Stomach (tissue), 4 donors: Measurements from ENCODE around the gene VANGL1.

Source experiments
- CTCF ChIP-seq, 7 experiments: fragments of 450-650 bp in 4 of 7; fragments of 200-600 bp in 3 of 7; sonication (generic) in 3 of 7; IDR thresholded peaks; one replicate each; pipeline ENCODE4 v1.5.1; 2016 to 2019; ENCODE audit warnings: antibody characterized with exemption in 7 of 7, control low read depth in 2 of 7, mild to moderate bottlenecking in 1 of 7
- EP300 ChIP-seq: sonication (generic); formaldehyde crosslinking; IDR thresholded peaks from one replicate; pipeline ENCODE4 v1.6.1; 2017; ENCODE audit warnings: antibody characterized with exemption
- POLR2AphosphoS5 ChIP-seq, 3 donors: sonication (generic); formaldehyde crosslinking; IDR thresholded peaks; one replicate each; pipeline ENCODE4 v1.6.1; 2016; ENCODE audit warnings: antibody characterized with exemption in 3 of 3

DNA sequence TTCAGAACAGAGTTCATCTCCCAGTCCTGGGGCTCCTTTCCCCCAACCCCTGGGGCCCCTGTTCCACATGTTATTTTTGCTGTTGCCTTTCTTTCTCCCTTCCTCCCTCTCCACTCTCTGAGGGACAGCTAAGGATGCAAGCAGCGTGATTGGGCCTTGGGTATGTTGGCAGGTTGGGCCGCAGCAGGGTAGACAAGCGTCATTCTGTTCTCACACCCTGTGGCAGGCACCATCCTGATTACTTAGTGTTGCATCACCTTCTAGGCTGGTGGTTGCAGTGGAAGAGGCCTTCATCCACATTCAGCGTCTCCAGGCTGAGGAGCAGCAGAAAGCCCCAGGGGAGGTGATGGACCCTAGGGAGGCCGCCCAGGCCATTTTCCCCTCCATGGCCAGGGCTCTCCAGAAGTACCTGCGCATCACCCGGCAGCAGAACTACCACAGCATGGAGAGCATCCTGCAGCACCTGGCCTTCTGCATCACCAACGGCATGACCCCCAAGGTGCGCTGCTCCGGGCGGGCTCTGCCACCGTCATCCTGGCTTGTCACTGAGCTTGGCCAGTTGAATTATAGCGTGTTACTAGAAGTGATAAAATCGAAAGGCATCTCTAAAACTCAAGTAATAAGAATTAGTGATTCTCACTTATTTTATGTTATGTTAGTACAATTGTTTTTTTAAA is 43.4 kb downstream of the VANGL1 start:
- TF ChIP-seq POLR2AphosphoS5 (IDR thresholded peaks at IDR 0.05) = no peak
- TF ChIP-seq CTCF (IDR thresholded peaks at IDR 0.05) = no peak
- TF ChIP-seq EP300 = no peak
